NCI-H2029 (cell line): ENCODE data around the gene PLA2G6.

Source experiments
- DNase-seq: peaks from one replicate; lab custom pipeline; 2025; lab: John Stamatoyannopoulos, UW

Gene PLA2G6

GRCh38 chr22:38072322-38073149 lies 109.1 kb downstream of the PLA2G6 start:
- no peak for DNase-seq

GRCh38 chr22:38071421-38072321 lies 110.0 kb downstream of the PLA2G6 start:
- DNase-seq = no peak

- DNase-seq = no peak
Measured at GRCh38 chr22:38070250-38070921, 111.2 kb downstream of the PLA2G6 start.

GRCh38 chr22:38069372-38070249 lies 112.0 kb downstream of the PLA2G6 start:
- no peak for DNase-seq

- no peak for DNase-seq
Measured at GRCh38 chr22:38068641-38069371, 112.8 kb downstream of the PLA2G6 start.

GRCh38 chr22:38067761-38068360 lies 113.8 kb downstream of the PLA2G6 start:
- no peak for DNase-seq

- DNase-seq = no peak
Measured at GRCh38 chr22:38067028-38067415, 114.6 kb downstream of the PLA2G6 start.

GRCh38 chr22:38066381-38067027 lies 115.1 kb downstream of the PLA2G6 start:
- DNase-seq = no peak

GRCh38 chr22:38065539-38065938 lies 116.1 kb downstream of the PLA2G6 start:
- no peak for DNase-seq

- DNase-seq = no peak
Measured at GRCh38 chr22:38062791-38063190, 118.8 kb downstream of the PLA2G6 start.
